H9 (cell line): ENCODE measurements around the gene EPB41L4A. TPM values are rescaled to one million over a fixed set of nuclear protein-coding genes. Genes with fewer than 3 reads are reported as not detected.

ENCODE experiments used
- DNase-seq: peaks from one replicate; pipeline ENCODE4 v3.0.0-alpha.2; 2017
- H2AFZ ChIP-seq: one replicate; pipeline ENCODE4 v1.6.1; 2013; ENCODE audit warnings: mild to moderate bottlenecking, low read length, control low read depth, moderate library complexity
- H2AK5ac ChIP-seq: 2 replicates; pipeline ENCODE4 v1.6.1; 2013; ENCODE audit warnings: low read length, control low read depth, mixed read lengths; ENCODE audit not compliant: insufficient read length
- H2BK120ac ChIP-seq: one replicate; pipeline ENCODE4 v1.6.1; 2013; ENCODE audit warnings: low read depth, mild to moderate bottlenecking, low read length, control low read depth, inconsistent platforms; ENCODE audit not compliant: poor library complexity, severe bottlenecking
- H2BK12ac ChIP-seq: 2 replicates; pipeline ENCODE4 v1.6.1; 2013; ENCODE audit warnings: low read length, control low read depth, mixed read lengths, low read depth; ENCODE audit not compliant: insufficient read length
- H2BK15ac ChIP-seq: 2 replicates; pipeline ENCODE4 v1.6.1; 2013; ENCODE audit warnings: low read depth, low read length, control low read depth
- H2BK20ac ChIP-seq: one replicate; pipeline ENCODE4 v1.6.1; 2013; ENCODE audit warnings: low read depth, mild to moderate bottlenecking, low read length, control low read depth, inconsistent platforms; ENCODE audit not compliant: poor library complexity, severe bottlenecking
- H2BK5ac ChIP-seq: 2 replicates; pipeline ENCODE4 v1.6.1; 2013; ENCODE audit warnings: low read length, control low read depth, mixed read lengths; ENCODE audit not compliant: insufficient read length
- H3K14ac ChIP-seq: 2 replicates; pipeline ENCODE4 v1.6.1; 2013; ENCODE audit warnings: low read length, control low read depth; ENCODE audit not compliant: insufficient read depth
- H3K18ac ChIP-seq: 2 replicates; pipeline ENCODE4 v1.6.1; 2013; ENCODE audit warnings: low read depth, mild to moderate bottlenecking, mixed read lengths, low read length, control low read depth; ENCODE audit not compliant: insufficient read length
- H3K23ac ChIP-seq: 2 replicates; pipeline ENCODE4 v1.6.1; 2013; ENCODE audit warnings: low read length, control low read depth, mixed read lengths, low read depth; ENCODE audit not compliant: insufficient read length
- H3K23me2 ChIP-seq: 2 replicates; pipeline ENCODE4 v1.6.1; 2013; ENCODE audit warnings: low read depth, mild to moderate bottlenecking, mixed read lengths, low read length, control low read depth; ENCODE audit not compliant: insufficient read length, poor library complexity, severe bottlenecking
- H3K27ac ChIP-seq: 2 replicates; pipeline ENCODE4 v1.5.1; 2013; ENCODE audit warnings: low read length, control low read depth, mixed read lengths, low read depth; ENCODE audit not compliant: insufficient read length
- H3K27me3 ChIP-seq: 2 replicates; pipeline ENCODE4 v1.6.1; 2013; ENCODE audit warnings: low read length, control low read depth, inconsistent platforms; ENCODE audit not compliant: insufficient read depth
- H3K4ac ChIP-seq: 2 replicates; pipeline ENCODE4 v1.6.1; 2013; ENCODE audit warnings: low read depth, mild to moderate bottlenecking, control low read depth, inconsistent platforms, low read length, moderate library complexity
- H3K4me1 ChIP-seq: 2 replicates; pipeline ENCODE4 v1.6.1; 2013; ENCODE audit warnings: low read length, control low read depth, inconsistent platforms; ENCODE audit not compliant: insufficient read depth
- H3K4me2 ChIP-seq: 2 replicates; pipeline ENCODE4 v1.6.1; 2013; ENCODE audit warnings: low read length, control low read depth, mixed read lengths; ENCODE audit not compliant: insufficient read length, insufficient read depth
- H3K56ac ChIP-seq: 2 replicates; pipeline ENCODE4 v1.6.1; 2013; ENCODE audit warnings: low read depth, mild to moderate bottlenecking, mixed read lengths, low read length, control low read depth; ENCODE audit not compliant: insufficient read length
- H3K79me1 ChIP-seq: 2 replicates; pipeline ENCODE4 v1.6.1; 2013; ENCODE audit warnings: low read depth, mild to moderate bottlenecking, moderate library complexity, low read length, control low read depth, inconsistent platforms; ENCODE audit not compliant: insufficient read depth, poor library complexity, severe bottlenecking
- H3K79me2 ChIP-seq: 2 replicates; pipeline ENCODE4 v1.6.1; 2013; ENCODE audit warnings: low read length, control low read depth, inconsistent platforms; ENCODE audit not compliant: insufficient read depth
- H3K9ac ChIP-seq: 2 replicates; pipeline ENCODE4 v1.6.1; 2013; ENCODE audit warnings: low read length, control low read depth, mixed read lengths; ENCODE audit not compliant: insufficient read length; ENCODE audit errors: extremely low read depth
- H3K9me3 ChIP-seq: one replicate; pipeline ENCODE4 v1.6.1; 2013; ENCODE audit warnings: low read depth, low read length, inconsistent platforms; ENCODE audit not compliant: control insufficient read depth
- H3T11ph ChIP-seq: one replicate; pipeline ENCODE4 v1.6.1; 2013; ENCODE audit warnings: mild to moderate bottlenecking, low read length, control low read depth, inconsistent platforms
- H4K20me1 ChIP-seq: one replicate; pipeline ENCODE4 v1.6.1; 2013; ENCODE audit not compliant: control insufficient read depth, insufficient read length, insufficient read depth
- H4K5ac ChIP-seq: 2 replicates; pipeline ENCODE4 v1.6.1; 2013; ENCODE audit warnings: low read depth, mild to moderate bottlenecking, mixed read lengths, low read length, control low read depth; ENCODE audit not compliant: insufficient read length
- H4K8ac ChIP-seq: replicated peaks from 2 replicates; pipeline ENCODE4 v1.6.1; 2013; ENCODE audit warnings: low read length, control low read depth, mixed read lengths, low read depth; ENCODE audit not compliant: insufficient read length
- H4K91ac ChIP-seq: 2 replicates; pipeline ENCODE4 v1.6.1; 2013; ENCODE audit warnings: low read depth, mild to moderate bottlenecking, moderate library complexity, mixed read lengths, low read length, control low read depth; ENCODE audit not compliant: insufficient read length
- H3K27ac Mint-ChIP-seq, 3 experiments: 2 replicates in 2 of 3; 3 replicates in 1 of 3; pipeline ENCODE4 v1.8.0; 2020 to 2021; ENCODE audit warnings: mixed read lengths in 3 of 3, mild to moderate bottlenecking in 1 of 3, moderate library complexity in 1 of 3
- H3K27me3 Mint-ChIP-seq: 2 replicates; pipeline ENCODE4 v1.8.0; 2021; ENCODE audit warnings: low read depth, mild to moderate bottlenecking, moderate library complexity, mixed read lengths
- H3K36me3 Mint-ChIP-seq, 3 experiments: 2 replicates in 2 of 3; 3 replicates in 1 of 3; pipeline ENCODE4 v1.8.0; 2020 to 2021; ENCODE audit warnings: low read depth in 3 of 3, mixed read lengths in 3 of 3; ENCODE audit not compliant: insufficient read depth in 1 of 3
- H3K4me1 Mint-ChIP-seq, 2 experiments: 2 replicates each; pipeline ENCODE4 v1.8.0; 2020; ENCODE audit warnings: mixed read lengths in 2 of 2
- H3K4me3 Mint-ChIP-seq, 2 experiments: 2 replicates in 1 of 2; 3 replicates in 1 of 2; pipeline ENCODE4 v1.8.0; 2020 to 2021; ENCODE audit warnings: mild to moderate bottlenecking in 2 of 2, mixed read lengths in 2 of 2, moderate library complexity in 1 of 2
- H3K9me3 Mint-ChIP-seq, 2 experiments: 2 replicates in 1 of 2; 3 replicates in 1 of 2; pipeline ENCODE4 v1.8.0; 2020; ENCODE audit warnings: mild to moderate bottlenecking in 2 of 2, mixed read lengths in 2 of 2, moderate library complexity in 1 of 2
- WGBS: extraction: QIAGEN DNeasy Blood & Tissue Kit; methylation state at CpG from one replicate; pipeline ENCODE4 v1.1.7; 2013; ENCODE audit warnings: missing lambda C conversion rate, low lambda C conversion rate, mixed read lengths; ENCODE audit not compliant: insufficient read length; ENCODE audit errors: extremely low coverage; 5-methylcytosine and 5-hydroxymethylcytosine counted together
- total RNA-seq: library from RNA; stranded (reverse); gene quantifications from 2 replicates; pipeline ENCODE4 v1.2.1, GENCODE V29; 2021
- TF ChIP-seq, protein P1 (sequence below): fragments of 200-600 bp; sonication (generic); conservative IDR thresholded peaks from 3 replicates; pipeline ENCODE4 v1.8.0; 2021; ENCODE audit warnings: antibody characterized with exemption, mild to moderate bottlenecking

The EPB41L4A gene
- total RNA-seq, 1 experiment from 2014 or later: 4.9 TPM

DNA sequence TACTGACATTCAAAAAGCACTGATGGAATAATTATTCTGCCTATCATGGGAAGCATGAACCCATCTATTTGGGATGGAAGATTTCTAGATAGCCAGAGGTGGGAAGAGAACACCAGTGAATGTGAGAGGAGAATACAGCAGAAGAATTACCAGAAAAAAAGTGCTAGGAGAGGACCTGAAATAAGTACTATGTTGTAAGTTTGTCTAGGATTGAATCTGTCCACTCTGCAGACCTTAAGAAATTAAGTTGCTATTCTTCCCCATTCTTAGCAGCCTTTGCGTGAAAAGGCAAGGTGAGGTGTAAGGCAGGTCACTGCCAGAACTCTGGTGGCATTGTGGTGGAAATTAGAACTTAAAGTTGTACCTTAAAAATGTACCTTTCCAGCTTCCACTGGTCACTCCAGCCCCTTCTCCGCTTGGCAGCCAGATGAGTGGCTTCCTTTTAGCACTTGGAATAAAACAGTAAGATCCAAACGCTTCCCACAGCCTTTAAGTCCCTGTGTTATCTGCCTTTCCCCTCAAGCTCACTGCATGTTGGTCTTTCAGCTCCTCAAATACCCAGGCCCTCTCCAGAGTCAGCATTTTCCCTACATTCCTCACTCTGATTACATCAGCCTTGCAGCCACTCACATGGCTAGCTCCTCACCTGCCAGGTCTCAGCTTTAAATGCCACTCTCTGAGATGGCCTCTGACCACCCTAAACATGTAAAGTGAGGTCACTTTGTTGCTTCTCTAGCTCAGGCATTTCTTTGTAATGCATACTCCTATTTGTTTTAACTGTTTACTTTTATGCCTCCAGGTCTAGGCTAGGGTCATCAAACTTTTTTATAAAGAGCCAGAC is 253.0 kb downstream of the EPB41L4A start:
- Histone ChIP-seq H2BK15ac (no peak overlapping the region), H3K56ac (no peak overlapping the region), H4K91ac (no peak overlapping the region), H3K4me1 (peaks cover 9% of the 10 kb centered on the region), H3K9ac (peak overlapping the region; percentile 36), H3K4me2 (no peak overlapping the region), H3K14ac (peak overlapping the region; percentile 39; the same call in 1 of the 2 replicates), H4K20me1 (no peaks in the 10 kb centered on the region), H2BK12ac (no peak overlapping the region), H2AFZ (no peak overlapping the region), H3K27ac (peak overlapping the region; percentile 94), H2BK5ac (no peak overlapping the region), H2BK120ac (no peak overlapping the region), H2AK5ac (no peak overlapping the region), H4K8ac (no peak overlapping the region), H3K18ac (peak overlapping the region; percentile 32), H4K5ac (peak overlapping the region; percentile 7), H3K23ac (no peak overlapping the region), H3T11ph (peak overlapping the region; percentile 89), H3K27me3 (no peaks in the 10 kb centered on the region), H3K9me3 (no peaks in the 10 kb centered on the region), H3K79me1 (no peaks in the 10 kb centered on the region), H3K4ac (no peak overlapping the region; the same call in 1 of the 2 replicates), H3K79me2 (peaks cover 5% of the 10 kb centered on the region; the same call in 1 of the 2 replicates), H3K23me2 (no peaks in the 10 kb centered on the region), H2BK20ac (no peak overlapping the region)
- H3K36me3 Mint-ChIP-seq: peaks cover 24 to 47% (median 39%) of the 10 kb centered on the region in 3 experiments; a peak in 6 of 7 replicates
- DNase-seq: peak; percentile 87
- H3K27ac Mint-ChIP-seq: peak overlapping the region; percentile 79 to 99 (median 96)
- no peaks in the 10 kb centered on the region for H3K9me3 Mint-ChIP-seq
- peak overlapping the region in 1 of 2 experiments; percentile 13; a peak in 2 of 5 replicates for H3K4me3 Mint-ChIP-seq
- peaks cover 64 to 72% of the 10 kb centered on the region in 2 experiments for H3K4me1 Mint-ChIP-seq
- TF ChIP-seq, protein P1, sequence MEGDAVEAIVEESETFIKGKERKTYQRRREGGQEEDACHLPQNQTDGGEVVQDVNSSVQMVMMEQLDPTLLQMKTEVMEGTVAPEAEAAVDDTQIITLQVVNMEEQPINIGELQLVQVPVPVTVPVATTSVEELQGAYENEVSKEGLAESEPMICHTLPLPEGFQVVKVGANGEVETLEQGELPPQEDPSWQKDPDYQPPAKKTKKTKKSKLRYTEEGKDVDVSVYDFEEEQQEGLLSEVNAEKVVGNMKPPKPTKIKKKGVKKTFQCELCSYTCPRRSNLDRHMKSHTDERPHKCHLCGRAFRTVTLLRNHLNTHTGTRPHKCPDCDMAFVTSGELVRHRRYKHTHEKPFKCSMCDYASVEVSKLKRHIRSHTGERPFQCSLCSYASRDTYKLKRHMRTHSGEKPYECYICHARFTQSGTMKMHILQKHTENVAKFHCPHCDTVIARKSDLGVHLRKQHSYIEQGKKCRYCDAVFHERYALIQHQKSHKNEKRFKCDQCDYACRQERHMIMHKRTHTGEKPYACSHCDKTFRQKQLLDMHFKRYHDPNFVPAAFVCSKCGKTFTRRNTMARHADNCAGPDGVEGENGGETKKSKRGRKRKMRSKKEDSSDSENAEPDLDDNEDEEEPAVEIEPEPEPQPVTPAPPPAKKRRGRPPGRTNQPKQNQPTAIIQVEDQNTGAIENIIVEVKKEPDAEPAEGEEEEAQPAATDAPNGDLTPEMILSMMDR: no peak
- no CpG with 5 or more reads among the region's 3 CpGs for WGBS
- peaks cover under 1% of the 10 kb centered on the region; the same call in 1 of the 2 replicates for H3K27me3 Mint-ChIP-seq
